PFSK-1 (cell line): ENCODE results near the gene USP34.

Experiments used
- SIN3A ChIP-seq: IDR thresholded peaks from 2 replicates; pipeline ENCODE4 v1.6.1; 2012; ENCODE audit warnings: mild to moderate bottlenecking, low read length, moderate library complexity, borderline replicate concordance; ENCODE audit not compliant: insufficient read depth
- TF ChIP-seq, protein P1 (sequence below), 2 experiments: IDR thresholded peaks; 2 replicates each; pipeline versions ENCODE4 v1.6.1 to v1.8.0; 2011 to 2012; ENCODE audit warnings: low read depth in 2 of 2, low read length in 2 of 2, control low read depth in 1 of 2, inconsistent platforms in 1 of 2, mild to moderate bottlenecking in 1 of 2, moderate library complexity in 1 of 2; ENCODE audit not compliant: insufficient read depth in 1 of 2

DNA sequence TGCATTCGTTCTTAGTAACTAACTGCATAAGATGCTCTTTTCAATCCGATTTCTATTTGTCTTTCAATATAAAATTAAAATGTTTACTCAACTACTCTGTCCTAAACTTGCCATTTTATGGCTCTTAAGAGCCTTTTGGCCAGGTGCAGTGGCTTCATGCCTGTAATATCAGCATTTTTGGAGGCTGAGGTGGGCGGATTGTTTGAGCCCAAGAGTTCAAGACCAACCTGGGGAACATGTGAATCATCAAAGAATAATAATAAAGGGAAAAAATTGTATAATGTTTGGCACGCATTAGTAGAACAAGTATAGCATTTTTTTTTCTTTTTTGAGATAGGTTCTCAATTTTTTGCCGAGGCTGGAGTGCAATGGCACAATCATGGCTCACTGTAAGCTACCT, 216.4 kb downstream of the USP34 start:
- no peak for TF ChIP-seq SIN3A
- TF ChIP-seq, protein P1, sequence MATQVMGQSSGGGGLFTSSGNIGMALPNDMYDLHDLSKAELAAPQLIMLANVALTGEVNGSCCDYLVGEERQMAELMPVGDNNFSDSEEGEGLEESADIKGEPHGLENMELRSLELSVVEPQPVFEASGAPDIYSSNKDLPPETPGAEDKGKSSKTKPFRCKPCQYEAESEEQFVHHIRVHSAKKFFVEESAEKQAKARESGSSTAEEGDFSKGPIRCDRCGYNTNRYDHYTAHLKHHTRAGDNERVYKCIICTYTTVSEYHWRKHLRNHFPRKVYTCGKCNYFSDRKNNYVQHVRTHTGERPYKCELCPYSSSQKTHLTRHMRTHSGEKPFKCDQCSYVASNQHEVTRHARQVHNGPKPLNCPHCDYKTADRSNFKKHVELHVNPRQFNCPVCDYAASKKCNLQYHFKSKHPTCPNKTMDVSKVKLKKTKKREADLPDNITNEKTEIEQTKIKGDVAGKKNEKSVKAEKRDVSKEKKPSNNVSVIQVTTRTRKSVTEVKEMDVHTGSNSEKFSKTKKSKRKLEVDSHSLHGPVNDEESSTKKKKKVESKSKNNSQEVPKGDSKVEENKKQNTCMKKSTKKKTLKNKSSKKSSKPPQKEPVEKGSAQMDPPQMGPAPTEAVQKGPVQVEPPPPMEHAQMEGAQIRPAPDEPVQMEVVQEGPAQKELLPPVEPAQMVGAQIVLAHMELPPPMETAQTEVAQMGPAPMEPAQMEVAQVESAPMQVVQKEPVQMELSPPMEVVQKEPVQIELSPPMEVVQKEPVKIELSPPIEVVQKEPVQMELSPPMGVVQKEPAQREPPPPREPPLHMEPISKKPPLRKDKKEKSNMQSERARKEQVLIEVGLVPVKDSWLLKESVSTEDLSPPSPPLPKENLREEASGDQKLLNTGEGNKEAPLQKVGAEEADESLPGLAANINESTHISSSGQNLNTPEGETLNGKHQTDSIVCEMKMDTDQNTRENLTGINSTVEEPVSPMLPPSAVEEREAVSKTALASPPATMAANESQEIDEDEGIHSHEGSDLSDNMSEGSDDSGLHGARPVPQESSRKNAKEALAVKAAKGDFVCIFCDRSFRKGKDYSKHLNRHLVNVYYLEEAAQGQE (IDR thresholded peaks at IDR 0.05; ENCODE audit: insufficient read depth in 1 of 2, low read depth in 2 of 2, low read length in 2 of 2): no peak
